GM19023 (cell line): Measurements from ENCODE around the gene MRGPRX3.

ENCODE experiments used
- ATAC-seq: cut with Tn5 transposase; IDR thresholded peaks from one replicate; pipeline ENCODE4 v1.9.1; 2021; ENCODE audit warnings: mild to moderate bottlenecking, moderate library complexity; ENCODE audit not compliant: unreplicated experiment

The MRGPRX3 gene

GRCh38 chr11:18151581-18151980, 19.2 kb downstream of the MRGPRX3 start:
- no peak for ATAC-seq

GRCh38 chr11:18168372-18168771, 36.0 kb downstream of the MRGPRX3 start:
- ATAC-seq: no peak

- ATAC-seq: no peak
Observed at GRCh38 chr11:18171377-18172000, 39.1 kb downstream of the MRGPRX3 start.

- ATAC-seq: no peak
Observed at GRCh38 chr11:18172666-18173065, 40.3 kb downstream of the MRGPRX3 start, which contains the start of gene MRGPRX4. Gene MRGPRX4 (plus strand): TSS chr11:18172837. CDS start chr11:18173257, 420 bp downstream.

- ATAC-seq: no peak
Observed at GRCh38 chr11:18173225-18173866, 41.0 kb downstream of the MRGPRX3 start.
